GM19463 (cell line): ENCODE results near the gene CCT7.

Experiments
- ATAC-seq: cut with Tn5 transposase; IDR thresholded peaks from one replicate; pipeline ENCODE4 v1.9.1; 2021; ENCODE audit warnings: mild to moderate bottlenecking, moderate library complexity; ENCODE audit not compliant: unreplicated experiment

CCT7 gene

DNA sequence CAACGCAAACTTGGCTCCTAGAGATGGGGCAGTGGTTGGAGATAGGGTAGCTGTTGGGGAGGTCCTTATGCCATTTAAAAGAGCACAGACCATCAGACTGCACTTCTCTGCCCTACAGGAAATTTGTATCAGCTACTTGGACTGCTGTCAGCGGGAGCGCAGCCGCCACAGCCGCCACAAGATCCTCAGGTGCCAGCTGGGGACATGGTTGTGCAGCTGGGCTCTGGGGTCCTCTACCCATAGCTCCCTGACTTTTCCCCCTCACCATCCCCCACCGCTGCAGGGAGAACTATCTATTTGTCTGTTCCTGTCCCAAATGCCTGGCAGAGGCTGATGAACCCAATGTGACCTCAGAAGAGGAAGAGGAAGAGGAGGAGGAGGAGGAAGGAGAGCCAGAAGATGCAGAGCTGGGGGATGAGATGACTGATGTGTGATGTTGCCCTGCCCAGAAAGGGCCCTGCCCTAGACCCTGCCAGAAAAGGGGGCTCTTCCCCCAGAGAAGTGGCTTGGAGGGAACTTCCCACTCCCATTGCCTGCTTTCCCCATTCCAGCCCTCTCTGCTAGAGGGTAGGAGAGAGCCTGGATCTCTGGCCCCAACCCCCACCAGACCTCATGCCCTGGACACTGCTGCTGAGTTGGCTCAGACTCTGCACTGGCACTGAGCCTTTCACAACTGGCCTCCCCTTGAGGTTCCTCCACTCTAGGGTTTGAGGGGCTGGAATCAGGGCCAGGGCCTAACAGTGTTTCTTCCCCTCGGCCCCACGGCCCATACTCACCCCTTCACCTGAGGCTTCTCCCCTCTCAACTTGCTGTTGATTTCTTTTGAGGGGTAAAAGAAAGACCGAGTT, 8.4 kb upstream of the CCT7 start:
- ATAC-seq = no peak

GRCh38 chr2:73227086-73227485, 7.0 kb upstream of the CCT7 start:
- ATAC-seq = no peak

- ATAC-seq = no peak
Observed at GRCh38 chr2:73228631-73229030, 5.5 kb upstream of the CCT7 start.

GRCh38 chr2:73232403-73233153, 1.5 kb upstream of the CCT7 start:
- peak; percentile 7 for ATAC-seq

- peak; percentile 88 for ATAC-seq
Observed at GRCh38 chr2:73233154-73233931, 765 bp upstream of the CCT7 start, which contains the start of gene PRADC1. Gene PRADC1, minus strand, starts transcription at chr2:73233239. Its CDS starts 79 bp downstream, at chr2:73233160.

GRCh38 chr2:73235315-73236028, 1.4 kb downstream of the CCT7 start:
- no peak for ATAC-seq

DNA sequence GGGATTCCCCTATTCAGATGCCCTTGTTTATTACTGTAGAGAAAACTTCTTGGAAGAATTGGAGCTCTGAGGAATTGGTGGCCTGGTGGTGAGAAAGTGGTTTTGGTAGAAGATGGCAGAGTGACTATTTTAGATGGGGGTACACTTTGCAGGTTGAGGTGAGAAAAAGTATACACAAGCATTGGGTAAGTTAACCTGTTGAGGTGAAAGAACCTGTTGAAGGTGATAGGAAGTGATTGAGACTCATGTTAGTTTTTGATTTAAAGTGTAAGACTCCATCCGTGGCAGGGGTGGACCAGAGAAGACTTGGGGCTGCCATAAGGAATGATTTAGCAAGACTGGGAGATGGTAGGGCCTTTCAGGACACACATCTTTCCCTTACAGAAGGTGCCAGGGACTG, 3.1 kb downstream of the CCT7 start:
- ATAC-seq = no peak

GRCh38 chr2:73238149-73238548, 4.0 kb downstream of the CCT7 start:
- no peak for ATAC-seq

- no peak for ATAC-seq
Observed at GRCh38 chr2:73238976-73239375, 4.9 kb downstream of the CCT7 start.

DNA sequence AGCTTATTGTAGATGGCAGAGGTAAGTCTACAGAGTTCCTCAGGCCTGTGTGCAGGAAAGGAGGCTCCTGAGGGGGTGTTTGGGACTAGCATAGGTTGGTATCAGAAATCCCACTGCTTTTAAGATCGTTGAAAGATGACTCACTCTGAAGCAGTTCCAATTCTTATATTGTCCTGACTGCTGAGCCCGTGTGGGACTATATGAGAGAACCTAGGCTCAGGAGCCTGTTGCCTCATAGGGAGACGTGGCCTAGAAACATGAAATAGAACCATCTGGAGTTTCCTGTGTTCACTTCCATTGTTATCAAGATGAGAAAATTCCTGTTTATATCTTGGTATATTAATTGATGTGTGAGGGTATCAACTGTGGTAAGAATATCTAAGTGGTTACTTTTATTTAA, 5.7 kb downstream of the CCT7 start:
- ATAC-seq = no peak

DNA sequence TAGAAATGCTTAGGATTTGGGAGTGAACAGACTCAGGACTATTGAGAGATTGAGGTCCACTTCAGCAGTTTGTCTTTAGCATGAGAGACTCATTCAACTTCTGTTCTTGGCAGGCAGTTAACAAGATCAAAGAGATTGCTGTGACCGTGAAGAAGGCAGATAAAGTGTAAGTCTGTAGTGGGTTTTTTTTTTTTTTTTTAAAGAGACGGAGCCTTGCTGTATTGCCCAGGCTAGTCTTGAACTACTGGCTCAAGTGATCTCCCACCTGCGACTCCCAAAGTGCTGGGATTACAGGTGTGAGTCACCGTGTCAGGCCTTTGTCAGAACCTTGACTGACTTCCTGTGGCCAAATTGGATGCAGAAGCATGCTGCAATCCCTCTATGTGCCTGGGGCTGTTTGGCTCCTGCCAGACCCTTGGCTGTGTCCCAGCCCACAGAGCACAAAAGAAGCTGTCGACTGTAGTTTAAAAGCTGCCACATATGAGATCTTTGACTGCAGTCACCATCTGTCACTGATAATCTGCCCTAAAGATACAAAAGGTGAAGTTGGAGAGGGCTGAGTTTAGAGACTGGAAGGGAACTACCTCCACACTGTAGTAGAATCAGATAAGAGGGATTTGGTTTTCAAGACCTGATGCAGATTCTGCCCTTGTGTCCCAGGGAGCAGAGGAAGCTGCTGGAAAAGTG, 9.9 kb downstream of the CCT7 start:
- ATAC-seq = no peak

DNA sequence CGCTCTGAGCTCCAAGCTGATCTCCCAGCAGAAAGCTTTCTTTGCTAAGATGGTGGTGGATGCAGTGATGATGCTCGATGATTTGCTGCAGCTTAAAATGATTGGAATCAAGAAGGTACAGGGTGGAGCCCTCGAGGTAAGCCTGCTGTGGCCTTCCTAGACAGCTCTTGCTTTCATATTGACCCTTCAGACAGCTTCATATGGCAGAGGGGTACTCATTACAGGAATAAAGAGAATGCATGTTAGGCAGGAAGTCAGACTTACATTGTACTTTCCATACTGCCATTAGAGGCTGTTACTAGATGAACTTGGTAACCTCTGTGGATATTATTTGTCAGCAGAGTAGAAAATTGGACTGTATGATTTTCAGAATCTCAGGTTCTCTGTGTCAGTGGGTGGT, 10.5 kb downstream of the CCT7 start:
- no peak for ATAC-seq

DNA sequence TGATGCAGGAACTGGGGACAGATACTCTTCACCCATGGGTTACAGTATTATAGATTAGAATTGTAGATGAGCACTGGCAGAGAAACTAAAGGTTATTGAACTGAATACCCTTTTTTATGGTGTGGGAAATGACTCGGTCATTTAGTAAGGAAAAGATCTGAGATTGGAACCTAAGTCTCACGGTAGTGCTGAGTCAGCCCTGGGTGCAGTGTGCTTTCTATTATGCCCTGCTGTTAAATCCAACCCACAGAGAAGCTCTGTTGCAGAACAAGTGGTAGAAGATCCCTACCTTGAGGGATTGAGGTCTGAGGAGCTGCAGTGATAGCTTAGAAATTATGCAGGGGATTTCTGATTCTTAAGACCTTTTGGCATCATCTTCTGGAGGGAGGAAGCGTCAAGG, 12.7 kb downstream of the CCT7 start:
- no peak for ATAC-seq

DNA sequence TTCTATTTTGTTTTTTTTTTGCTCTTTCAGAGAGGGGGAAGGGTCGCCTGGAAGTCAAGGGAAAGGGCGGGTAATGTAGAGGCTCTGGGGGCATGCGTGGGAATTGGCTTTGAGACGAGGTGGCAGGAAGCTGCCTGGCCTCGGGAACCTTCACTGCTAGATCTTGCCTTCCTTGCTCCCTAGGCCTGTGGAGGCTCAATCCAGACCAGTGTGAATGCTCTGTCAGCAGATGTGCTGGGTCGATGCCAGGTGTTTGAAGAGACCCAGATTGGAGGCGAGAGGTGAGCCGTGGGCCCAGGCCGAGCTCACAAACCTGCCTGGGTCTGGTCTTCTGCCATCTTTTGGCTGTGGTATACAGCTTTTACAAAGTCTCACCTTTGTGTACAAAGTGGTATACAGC, 15.5 kb downstream of the CCT7 start:
- no peak for ATAC-seq

GRCh38 chr2:73250872-73251846, 17.1 kb downstream of the CCT7 start:
- ATAC-seq = no peak

DNA sequence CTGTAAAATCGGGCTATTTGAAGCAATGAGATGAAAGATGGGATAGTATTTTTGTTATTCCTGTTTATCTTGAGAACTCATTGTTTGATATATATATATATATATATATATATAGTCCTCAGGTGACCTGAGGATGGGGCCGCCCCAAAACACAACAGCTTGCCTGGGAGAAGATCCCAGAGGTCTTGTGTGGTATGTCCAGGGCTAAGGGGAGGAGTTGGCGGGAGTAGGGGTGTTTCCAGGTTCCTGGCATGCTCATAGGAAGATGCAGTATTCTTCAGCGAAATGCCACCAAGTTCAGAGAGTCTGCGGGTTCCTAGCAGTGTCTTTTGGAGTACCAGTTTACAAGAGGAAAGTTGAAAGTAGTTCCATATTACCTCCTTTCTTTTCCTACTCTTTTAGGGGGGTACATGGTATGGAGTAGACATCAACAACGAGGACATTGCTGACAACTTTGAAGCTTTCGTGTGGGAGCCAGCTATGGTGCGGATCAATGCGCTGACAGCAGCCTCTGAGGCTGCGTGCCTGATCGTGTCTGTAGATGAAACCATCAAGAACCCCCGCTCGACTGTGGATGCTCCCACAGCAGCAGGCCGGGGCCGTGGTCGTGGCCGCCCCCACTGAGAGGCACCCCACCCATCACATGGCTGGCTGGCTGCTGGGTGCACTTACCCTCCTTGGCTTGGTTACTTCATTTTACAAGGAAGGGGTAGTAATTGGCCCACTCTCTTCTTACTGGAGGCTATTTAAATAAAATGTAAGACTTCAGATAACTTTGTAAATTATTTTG, 18.3 kb downstream of the CCT7 start:
- ATAC-seq = no peak

DNA sequence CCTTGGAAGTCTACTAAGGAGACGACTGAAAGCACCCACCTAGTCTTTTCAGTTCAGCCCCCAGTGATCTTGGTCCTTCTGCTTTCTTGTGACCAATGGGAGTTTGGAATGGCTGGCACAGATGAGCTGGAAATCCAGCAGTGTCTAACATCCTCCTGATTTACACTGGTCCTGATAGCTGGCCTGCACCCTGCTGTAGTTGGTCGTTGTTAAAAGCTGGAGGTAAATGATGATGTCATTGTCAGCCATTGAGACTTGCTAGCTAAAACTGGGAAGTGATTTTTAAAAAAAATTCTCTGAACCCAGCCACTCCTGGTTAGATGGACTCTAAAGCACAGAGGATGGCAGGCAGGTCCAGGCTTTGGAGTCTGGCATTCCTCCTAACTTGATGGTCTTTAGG, 19.3 kb downstream of the CCT7 start:
- no peak for ATAC-seq

- no peak for ATAC-seq
Observed at GRCh38 chr2:73253901-73254300, 19.8 kb downstream of the CCT7 start.
